DMS114 treated with DMSO at 0.1 percent for 48 hours (cell line): ENCODE results near the gene POLG.
A peak's percentile ranks its signal among the peaks of the same experiment; 100 is the strongest.

Experiments
- DNase-seq: peaks from one replicate; lab custom pipeline; 2025; ENCODE audit not compliant: unreplicated experiment; lab: John Stamatoyannopoulos, UW

The POLG gene

GRCh38 chr15:89356634-89357298 is 22.1 kb upstream of the POLG start:
- no peak for DNase-seq

- no peak for DNase-seq
Measured at GRCh38 chr15:89353991-89354390, 19.4 kb upstream of the POLG start.

GRCh38 chr15:89352476-89352875 is 17.9 kb upstream of the POLG start:
- no peak for DNase-seq

GRCh38 chr15:89349206-89349558 is 14.6 kb upstream of the POLG start:
- DNase-seq: no peak

GRCh38 chr15:89346516-89347231 is 12.1 kb upstream of the POLG start:
- no peak for DNase-seq

- no peak for DNase-seq
Measured at GRCh38 chr15:89345248-89345647, 10.6 kb upstream of the POLG start.

- no peak for DNase-seq
Measured at GRCh38 chr15:89342840-89343239, 8.2 kb upstream of the POLG start.

- DNase-seq: no peak
Measured at GRCh38 chr15:89341316-89342005, 6.8 kb upstream of the POLG start.

- DNase-seq: no peak
Measured at GRCh38 chr15:89340573-89340972, 5.9 kb upstream of the POLG start.

GRCh38 chr15:89338036-89338435 is 3.4 kb upstream of the POLG start:
- no peak for DNase-seq

- DNase-seq: no peak
Measured at GRCh38 chr15:89335298-89336041, 846 bp upstream of the POLG start.

GRCh38 chr15:89333959-89334509 is 590 bp downstream of the POLG start:
- no peak for DNase-seq

- DNase-seq: no peak
Measured at GRCh38 chr15:89333011-89333860, 1.4 kb downstream of the POLG start.

- DNase-seq: peak; percentile 57
Measured at GRCh38 chr15:89332446-89332845, 2.2 kb downstream of the POLG start.

- DNase-seq: no peak
Measured at GRCh38 chr15:89330881-89331595, 3.6 kb downstream of the POLG start.

- DNase-seq: no peak
Measured at GRCh38 chr15:89330119-89330518, 4.5 kb downstream of the POLG start.

- no peak for DNase-seq
Measured at GRCh38 chr15:89329329-89330084, 5.1 kb downstream of the POLG start.

GRCh38 chr15:89328398-89329254 is 6.0 kb downstream of the POLG start:
- no peak for DNase-seq
